ENCODE measurements around the gene FGD2.
"Not testable (repeated sequence)": the region's sequence is repeated elsewhere in the genome, so short reads cannot be mapped to it uniquely, and the experiment has no call there.

Gene FGD2

DNA sequence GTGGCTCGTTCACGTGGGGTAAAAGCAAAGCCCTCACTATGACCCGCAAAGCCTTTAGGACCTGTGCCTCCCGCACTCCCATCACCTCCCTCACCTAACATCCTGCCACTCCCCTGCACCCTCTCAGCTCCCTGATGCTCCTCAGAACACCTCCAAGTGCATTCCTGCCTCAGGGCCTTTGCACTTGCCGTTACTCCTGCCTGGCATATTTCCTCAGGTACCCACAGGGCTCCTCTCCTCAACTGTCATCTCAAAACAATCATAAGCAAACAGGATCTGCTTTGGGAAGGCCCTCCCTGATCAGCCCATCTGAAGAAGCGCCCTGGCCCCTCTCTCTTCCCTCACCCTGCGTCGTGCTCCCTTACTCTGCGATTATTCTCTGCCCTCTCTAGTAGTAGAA lies 49.1 kb downstream of the FGD2 start:
- 82 to 95% methylated on average over 7 to 9 of the region's 9 CpGs for WGBS, 2 experiments (ENCODE audit: insufficient coverage in 2 of 2)
- Histone ChIP-seq H3K27ac (ENCODE audit: low read depth, low read length, severe bottlenecking) (no peak overlapping the region), H3K9me3 (ENCODE audit: control insufficient read depth, low read length) (no peaks in the 10 kb centered on the region), H3K4me3 (ENCODE audit: extremely low read depth, insufficient read depth, low read length, poor library complexity, severe bottlenecking) (no peak overlapping the region), H3K4me1 (ENCODE audit: control insufficient read depth, insufficient read depth, low read length, poor library complexity, severe bottlenecking) (peaks cover 15% of the 10 kb centered on the region), H3K36me3 (ENCODE audit: control insufficient read depth, insufficient read depth, low read length) (no peaks in the 10 kb centered on the region)

DNA sequence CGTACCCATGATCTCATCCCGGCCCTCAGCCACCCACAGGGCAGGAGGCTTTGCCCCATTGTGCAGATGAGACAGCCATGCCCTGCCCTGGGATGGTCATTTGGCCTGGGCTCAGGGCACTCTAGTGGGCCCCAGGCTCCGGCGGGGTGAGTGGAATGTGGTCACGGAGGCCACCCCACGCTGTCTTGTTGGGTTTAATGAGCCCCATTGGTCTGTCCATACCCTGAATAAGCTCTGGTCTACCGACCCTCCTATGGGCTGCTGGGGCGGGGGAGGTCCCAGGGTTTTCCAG lies 50.6 kb downstream of the FGD2 start:
- H3K4me1 ChIP-seq (ENCODE audit: control insufficient read depth, insufficient read depth, low read length, poor library complexity, severe bottlenecking) = peaks cover 19% of the 10 kb centered on the region
- no peak overlapping the region for H3K27ac ChIP-seq (ENCODE audit: low read depth, low read length, severe bottlenecking)
- H3K9me3 ChIP-seq (ENCODE audit: control insufficient read depth, low read length) = no peaks in the 10 kb centered on the region
- H3K4me3 ChIP-seq (ENCODE audit: extremely low read depth, insufficient read depth, low read length, poor library complexity, severe bottlenecking) = no peak overlapping the region
- no peaks in the 10 kb centered on the region for H3K36me3 ChIP-seq (ENCODE audit: control insufficient read depth, insufficient read depth, low read length)
- WGBS, 2 experiments (ENCODE audit: insufficient coverage in 2 of 2) = 88 to 95% methylated on average over 8 of the region's 8 CpGs

DNA sequence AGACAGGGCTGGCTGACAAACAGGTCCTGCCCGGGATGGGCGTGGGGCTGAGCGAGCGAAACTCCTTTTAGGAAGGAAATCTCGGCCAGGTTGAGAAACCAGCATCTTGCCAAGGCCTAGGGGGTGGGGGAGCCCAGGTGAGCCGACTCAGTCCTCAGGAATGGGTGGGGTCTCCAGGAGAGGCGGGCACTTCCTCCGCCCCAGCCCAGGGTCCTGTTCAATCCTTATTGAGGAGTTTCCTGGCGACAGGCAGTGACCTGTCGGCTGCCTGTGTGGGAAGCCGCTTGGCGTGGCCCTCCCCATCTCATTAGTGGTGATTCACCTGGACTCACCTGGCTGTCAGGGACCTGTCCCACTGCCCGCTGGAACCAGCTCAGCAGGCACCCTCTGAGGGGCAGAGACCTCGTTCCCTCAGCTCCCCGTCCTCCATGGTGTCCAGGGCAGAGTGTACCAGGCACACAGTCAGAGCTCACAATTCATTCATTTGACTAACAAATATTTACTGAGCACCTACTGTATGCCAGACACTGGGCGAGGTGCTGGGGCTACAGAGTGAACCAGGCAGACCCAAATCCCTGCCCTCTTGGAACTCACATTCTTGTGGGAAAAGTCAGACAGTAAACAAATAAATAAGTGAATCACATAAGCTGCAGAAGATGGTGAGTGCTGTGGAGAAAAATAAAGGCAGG lies 51.1 kb downstream of the FGD2 start:
- no peak overlapping the region for H3K27ac ChIP-seq (ENCODE audit: low read depth, low read length, severe bottlenecking)
- H3K4me3 ChIP-seq (ENCODE audit: extremely low read depth, insufficient read depth, low read length, poor library complexity, severe bottlenecking) = no peak overlapping the region
- 87 to 89% methylated on average over 14 to 15 of the region's 16 CpGs for WGBS, 2 experiments (ENCODE audit: insufficient coverage in 2 of 2)
- H3K9me3 ChIP-seq (ENCODE audit: control insufficient read depth, low read length) = no peaks in the 10 kb centered on the region
- H3K4me1 ChIP-seq (ENCODE audit: control insufficient read depth, insufficient read depth, low read length, poor library complexity, severe bottlenecking) = peaks cover 22% of the 10 kb centered on the region
- H3K36me3 ChIP-seq (ENCODE audit: control insufficient read depth, insufficient read depth, low read length) = no peaks in the 10 kb centered on the region

DNA sequence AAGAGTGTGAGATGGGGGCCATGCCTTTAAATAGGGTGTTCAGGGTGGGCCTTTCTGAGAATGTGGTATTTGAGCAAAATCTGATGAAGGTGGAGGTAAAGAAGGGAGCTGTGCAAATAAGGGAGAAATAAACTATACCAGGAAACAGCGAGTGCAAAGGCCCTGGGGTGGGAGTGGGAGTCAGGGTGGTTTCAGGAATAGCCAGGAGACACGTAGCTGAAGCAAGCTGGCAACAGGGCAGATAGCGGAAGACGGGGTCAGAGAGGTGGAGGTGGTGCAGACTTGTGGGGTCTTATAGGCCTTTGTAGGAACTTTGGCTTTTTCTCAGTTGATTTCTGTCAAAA lies 51.6 kb downstream of the FGD2 start:
- Histone ChIP-seq H3K27ac (ENCODE audit: low read depth, low read length, severe bottlenecking) (no peak overlapping the region), H3K9me3 (ENCODE audit: control insufficient read depth, low read length) (no peaks in the 10 kb centered on the region), H3K4me3 (ENCODE audit: extremely low read depth, insufficient read depth, low read length, poor library complexity, severe bottlenecking) (no peak overlapping the region), H3K4me1 (ENCODE audit: control insufficient read depth, insufficient read depth, low read length, poor library complexity, severe bottlenecking) (peaks cover 22% of the 10 kb centered on the region), H3K36me3 (ENCODE audit: control insufficient read depth, insufficient read depth, low read length) (no peaks in the 10 kb centered on the region)
- WGBS, 2 experiments (ENCODE audit: insufficient coverage in 2 of 2) = 93 to 97% methylated on average over 4 of the region's 4 CpGs

DNA sequence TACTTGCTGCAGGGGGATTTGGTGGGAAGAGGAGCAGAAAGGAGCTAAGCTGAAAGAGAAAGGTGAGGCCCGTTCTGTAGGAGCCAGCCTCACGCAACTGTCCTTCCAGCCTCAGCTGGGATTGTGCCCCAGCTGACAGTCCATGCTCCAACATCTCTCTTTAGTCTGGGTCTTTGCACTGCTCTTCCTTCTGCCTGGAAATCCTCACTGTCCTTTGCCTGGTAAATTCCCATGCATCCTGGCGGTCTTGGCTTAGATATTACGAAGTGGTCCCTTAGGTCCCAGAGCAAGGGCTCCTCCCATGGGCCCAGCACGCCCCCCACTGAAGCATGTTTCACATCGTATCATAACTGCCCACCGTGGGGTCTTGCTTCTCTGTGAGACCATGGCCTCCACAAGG lies 52.2 kb downstream of the FGD2 start:
- peaks cover 22% of the 10 kb centered on the region for H3K4me1 ChIP-seq (ENCODE audit: control insufficient read depth, insufficient read depth, low read length, poor library complexity, severe bottlenecking)
- no peaks in the 10 kb centered on the region for H3K9me3 ChIP-seq (ENCODE audit: control insufficient read depth, low read length)
- H3K27ac ChIP-seq (ENCODE audit: low read depth, low read length, severe bottlenecking) = no peak overlapping the region
- H3K36me3 ChIP-seq (ENCODE audit: control insufficient read depth, insufficient read depth, low read length) = no peaks in the 10 kb centered on the region
- H3K4me3 ChIP-seq (ENCODE audit: extremely low read depth, insufficient read depth, low read length, poor library complexity, severe bottlenecking) = no peak overlapping the region
- 93 to 100% methylated on average over 4 to 7 of the region's 7 CpGs for WGBS, 2 experiments (ENCODE audit: insufficient coverage in 2 of 2)

DNA sequence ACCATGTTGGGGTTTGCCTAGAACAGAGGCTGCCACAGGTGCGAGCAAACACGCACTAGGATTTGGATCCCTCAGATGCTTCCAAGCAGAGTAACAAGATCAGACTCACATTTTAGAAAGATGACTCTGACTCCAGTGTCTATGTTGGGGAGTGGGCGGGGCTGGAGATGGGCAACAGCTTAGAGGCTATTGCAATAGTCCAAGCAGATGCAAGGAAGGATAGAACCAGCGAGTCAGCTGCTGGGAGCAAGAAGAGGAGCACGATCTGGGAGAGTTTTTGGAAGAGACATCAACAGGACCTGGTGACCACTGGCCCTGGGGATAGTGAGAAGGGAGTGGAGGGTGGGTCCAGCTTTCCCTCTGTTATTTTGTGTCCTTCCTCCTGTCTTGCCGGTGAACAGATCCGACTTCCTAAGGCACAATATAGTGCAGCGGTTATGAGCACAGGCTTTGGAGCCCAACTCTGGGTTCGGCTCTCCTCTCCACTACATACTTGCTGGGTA lies 52.7 kb downstream of the FGD2 start:
- Histone ChIP-seq H3K4me1 (ENCODE audit: control insufficient read depth, insufficient read depth, low read length, poor library complexity, severe bottlenecking) (peaks cover 22% of the 10 kb centered on the region), H3K27ac (ENCODE audit: low read depth, low read length, severe bottlenecking) (no peak overlapping the region), H3K36me3 (ENCODE audit: control insufficient read depth, insufficient read depth, low read length) (no peaks in the 10 kb centered on the region), H3K4me3 (ENCODE audit: extremely low read depth, insufficient read depth, low read length, poor library complexity, severe bottlenecking) (no peak overlapping the region), H3K9me3 (ENCODE audit: control insufficient read depth, low read length) (no peaks in the 10 kb centered on the region)
- 89 to 95% methylated on average over 7 to 9 of the region's 9 CpGs for WGBS, 2 experiments (ENCODE audit: insufficient coverage in 2 of 2)

DNA sequence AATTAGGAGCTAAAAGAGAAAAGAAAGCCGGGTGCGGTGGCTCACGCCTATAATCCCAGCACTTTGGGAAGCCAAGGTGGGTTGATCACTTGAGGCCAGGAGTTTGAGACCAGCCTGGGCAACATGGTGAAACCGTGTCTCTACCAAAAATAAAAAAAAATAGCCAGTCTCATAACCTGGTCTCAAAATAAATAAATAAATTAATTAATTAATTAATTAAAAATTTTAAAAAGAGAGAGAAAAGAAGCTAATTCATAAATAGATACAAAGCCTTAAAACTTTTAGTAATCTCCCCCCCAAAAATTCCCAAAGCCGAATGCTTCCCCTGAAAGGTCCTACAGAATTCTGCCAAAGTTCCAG lies 53.5 kb downstream of the FGD2 start:
- not testable (repeated sequence) for H3K9me3 ChIP-seq (ENCODE audit: control insufficient read depth, low read length); H3K36me3 ChIP-seq (ENCODE audit: control insufficient read depth, insufficient read depth, low read length); H3K4me3 ChIP-seq (ENCODE audit: extremely low read depth, insufficient read depth, low read length, poor library complexity, severe bottlenecking)
- WGBS, 2 experiments (ENCODE audit: insufficient coverage in 2 of 2) = 33 to 50% methylated on average over 1 of the region's 5 CpGs
- Histone ChIP-seq H3K27ac (ENCODE audit: low read depth, low read length, severe bottlenecking) (peak overlapping the region; percentile 99), H3K4me1 (ENCODE audit: control insufficient read depth, insufficient read depth, low read length, poor library complexity, severe bottlenecking) (peaks cover 22% of the 10 kb centered on the region)

DNA sequence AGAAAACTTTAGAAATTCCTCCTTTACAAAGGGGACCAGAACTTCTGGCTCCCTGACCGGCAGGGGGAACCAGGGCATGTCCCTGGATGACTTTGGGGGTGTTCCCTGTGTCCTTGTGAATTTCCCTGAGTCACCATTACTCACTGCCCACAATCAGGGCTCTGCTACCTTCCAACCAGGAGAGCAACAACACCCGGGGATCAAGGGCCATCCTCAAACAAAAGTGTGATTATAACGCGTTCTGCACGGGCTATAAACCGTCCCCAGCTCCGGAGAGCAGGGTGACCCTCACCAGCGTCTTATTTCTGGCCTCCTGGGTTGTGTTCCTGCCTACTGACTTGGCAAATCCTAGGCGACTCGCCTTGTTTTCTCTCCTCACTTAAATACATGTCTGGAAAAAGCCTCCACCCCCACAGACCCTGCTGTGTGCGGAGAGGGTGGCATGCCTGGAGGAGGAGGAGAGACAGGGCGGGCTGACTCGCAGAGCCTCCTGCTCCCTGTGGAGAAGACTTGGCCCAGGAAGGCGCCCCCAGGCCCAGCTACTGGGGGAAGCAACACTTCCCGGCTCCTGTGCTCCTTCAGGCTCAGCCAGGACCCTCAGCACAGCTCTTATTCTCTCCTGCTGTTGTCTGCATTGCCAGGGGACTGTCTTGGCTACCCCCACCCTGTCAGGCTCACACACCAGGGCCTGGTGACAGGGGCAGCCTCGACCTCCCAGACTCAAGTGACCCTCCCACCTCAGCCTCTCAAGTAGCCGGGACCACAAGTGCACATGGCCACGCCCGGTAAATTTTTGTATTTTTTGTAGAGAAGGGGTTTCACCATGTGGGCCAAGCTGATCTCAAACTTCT lies 54.1 kb downstream of the FGD2 start:
- Histone ChIP-seq H3K9me3 (ENCODE audit: control insufficient read depth, low read length) (no peaks in the 10 kb centered on the region), H3K27ac (ENCODE audit: low read depth, low read length, severe bottlenecking) (peak overlapping the region; percentile 99), H3K4me3 (ENCODE audit: extremely low read depth, insufficient read depth, low read length, poor library complexity, severe bottlenecking) (no peak overlapping the region), H3K36me3 (ENCODE audit: control insufficient read depth, insufficient read depth, low read length) (no peaks in the 10 kb centered on the region), H3K4me1 (ENCODE audit: control insufficient read depth, insufficient read depth, low read length, poor library complexity, severe bottlenecking) (peaks cover 22% of the 10 kb centered on the region)
- WGBS, 2 experiments (ENCODE audit: insufficient coverage in 2 of 2) = 2 to 4% methylated on average over 9 to 11 of the region's 19 CpGs

DNA sequence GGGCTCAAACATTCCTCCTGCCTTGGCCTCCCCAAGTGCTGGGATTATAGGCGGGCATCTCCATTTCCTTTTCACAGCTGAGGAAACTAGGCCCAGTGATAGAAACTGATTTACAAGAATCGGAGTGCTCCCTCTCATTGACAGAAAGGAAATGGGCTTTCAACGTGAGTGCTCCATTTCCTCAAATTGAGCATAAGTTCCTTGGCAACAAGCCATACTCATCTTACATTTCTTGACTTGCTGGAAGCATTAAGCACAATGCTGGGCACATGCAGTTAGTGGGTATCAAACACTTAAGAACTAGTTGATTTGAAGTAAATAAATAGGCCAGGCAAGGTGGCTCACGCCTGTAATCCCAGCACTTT lies 54.7 kb downstream of the FGD2 start:
- H3K27ac ChIP-seq (ENCODE audit: low read depth, low read length, severe bottlenecking) = peak overlapping the region; percentile 99

DNA sequence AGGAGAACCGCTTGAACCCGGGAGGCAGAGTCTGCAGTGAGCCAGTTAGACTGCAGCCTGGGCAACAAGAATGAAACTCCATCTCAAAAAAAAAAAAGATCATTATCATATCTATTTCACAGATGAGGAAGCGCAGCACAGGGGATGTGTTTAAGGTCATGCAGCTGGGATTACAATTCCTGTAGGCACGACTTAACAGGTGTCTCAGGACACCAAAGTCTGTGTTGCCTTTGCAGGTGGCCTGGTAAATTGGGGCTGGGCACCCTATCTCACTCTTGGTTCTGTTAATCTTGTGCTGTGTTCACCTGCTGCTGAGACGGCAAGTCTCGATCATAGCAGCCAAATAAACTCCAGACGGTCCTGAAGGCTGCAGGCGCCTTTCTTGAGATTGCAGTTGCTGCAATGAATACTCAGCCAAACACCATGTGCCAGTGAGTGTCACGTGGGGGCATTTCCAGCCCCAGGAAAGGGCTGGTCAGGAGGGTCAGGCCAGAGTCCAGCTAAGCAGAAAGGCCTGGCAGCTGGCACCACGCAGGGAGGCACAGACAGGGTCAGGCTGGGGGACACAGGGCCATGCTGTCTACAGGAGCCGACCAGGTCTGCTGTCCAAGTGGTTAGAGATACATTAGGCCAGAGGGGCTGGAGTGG lies 55.8 kb downstream of the FGD2 start:
- Histone ChIP-seq H3K36me3 (ENCODE audit: control insufficient read depth, insufficient read depth, low read length) (no peaks in the 10 kb centered on the region), H3K9me3 (ENCODE audit: control insufficient read depth, low read length) (no peaks in the 10 kb centered on the region), H3K4me3 (ENCODE audit: extremely low read depth, insufficient read depth, low read length, poor library complexity, severe bottlenecking) (no peak overlapping the region), H3K27ac (ENCODE audit: low read depth, low read length, severe bottlenecking) (no peak overlapping the region), H3K4me1 (ENCODE audit: control insufficient read depth, insufficient read depth, low read length, poor library complexity, severe bottlenecking) (peaks cover 22% of the 10 kb centered on the region)
- WGBS, 2 experiments (ENCODE audit: insufficient coverage in 2 of 2) = 91 to 96% methylated on average over 9 to 11 of the region's 11 CpGs

More for the DNA sequence above, 54.7 kb downstream of the FGD2 start:
- 86 to 93% methylated on average over 4 of the region's 4 CpGs for WGBS, 2 experiments (ENCODE audit: insufficient coverage in 2 of 2)
- Histone ChIP-seq H3K9me3 (ENCODE audit: control insufficient read depth, low read length) (no peaks in the 10 kb centered on the region), H3K36me3 (ENCODE audit: control insufficient read depth, insufficient read depth, low read length) (no peaks in the 10 kb centered on the region), H3K4me3 (ENCODE audit: extremely low read depth, insufficient read depth, low read length, poor library complexity, severe bottlenecking) (no peak overlapping the region), H3K4me1 (ENCODE audit: control insufficient read depth, insufficient read depth, low read length, poor library complexity, severe bottlenecking) (peaks cover 22% of the 10 kb centered on the region)

DNA sequence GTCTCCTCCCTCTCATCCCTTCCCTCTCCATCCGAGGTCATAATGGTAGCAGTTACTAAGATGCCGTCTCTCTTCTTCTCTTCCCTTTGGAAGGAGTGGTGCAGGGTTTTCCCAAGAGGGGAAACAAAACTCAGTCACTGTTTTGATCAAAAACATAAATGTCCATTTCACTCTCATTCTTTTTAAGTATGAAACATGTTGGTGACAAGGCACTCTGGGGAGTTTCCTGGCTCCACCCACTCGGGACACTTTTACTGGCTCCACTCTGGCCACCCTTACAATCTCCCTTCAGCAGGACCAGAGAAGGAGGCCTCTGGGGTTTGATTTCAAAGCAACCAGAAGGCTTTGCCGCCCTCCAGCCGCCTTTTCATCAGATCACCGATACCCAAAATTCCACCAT lies 57.0 kb downstream of the FGD2 start:
- no peak overlapping the region for H3K4me3 ChIP-seq (ENCODE audit: extremely low read depth, insufficient read depth, low read length, poor library complexity, severe bottlenecking)
- no peaks in the 10 kb centered on the region for H3K36me3 ChIP-seq (ENCODE audit: control insufficient read depth, insufficient read depth, low read length)
- no peak overlapping the region for H3K27ac ChIP-seq (ENCODE audit: low read depth, low read length, severe bottlenecking)
- peaks cover 12% of the 10 kb centered on the region for H3K4me1 ChIP-seq (ENCODE audit: control insufficient read depth, insufficient read depth, low read length, poor library complexity, severe bottlenecking)
- 80 to 100% methylated on average over 1 of the region's 6 CpGs for WGBS, 2 experiments (ENCODE audit: insufficient coverage in 2 of 2)
- H3K9me3 ChIP-seq (ENCODE audit: control insufficient read depth, low read length) = no peaks in the 10 kb centered on the region

Measured in mesodermal cell (in vitro differentiated cells).